Astrocyte (in vitro differentiated cells and primary cell): ENCODE data around the gene KIFC1.
"Not testable (repeated sequence)": the region's sequence is repeated elsewhere in the genome, so short reads cannot be mapped to it uniquely, and the experiment has no call there.

Source experiments
- EZH2 ChIP-seq: IDR thresholded peaks from 2 replicates; pipeline ENCODE4 v1.6.1; 2012; ENCODE audit warnings: mild to moderate bottlenecking, low read length, inconsistent platforms; ENCODE audit not compliant: insufficient read depth
- TF ChIP-seq, protein P1 (sequence below): IDR thresholded peaks from 2 replicates; pipeline ENCODE4 v1.5.1; 2011; ENCODE audit warnings: low read depth, mild to moderate bottlenecking, inconsistent platforms, low read length, moderate library complexity; ENCODE audit not compliant: insufficient read depth

- TF ChIP-seq, protein P1, sequence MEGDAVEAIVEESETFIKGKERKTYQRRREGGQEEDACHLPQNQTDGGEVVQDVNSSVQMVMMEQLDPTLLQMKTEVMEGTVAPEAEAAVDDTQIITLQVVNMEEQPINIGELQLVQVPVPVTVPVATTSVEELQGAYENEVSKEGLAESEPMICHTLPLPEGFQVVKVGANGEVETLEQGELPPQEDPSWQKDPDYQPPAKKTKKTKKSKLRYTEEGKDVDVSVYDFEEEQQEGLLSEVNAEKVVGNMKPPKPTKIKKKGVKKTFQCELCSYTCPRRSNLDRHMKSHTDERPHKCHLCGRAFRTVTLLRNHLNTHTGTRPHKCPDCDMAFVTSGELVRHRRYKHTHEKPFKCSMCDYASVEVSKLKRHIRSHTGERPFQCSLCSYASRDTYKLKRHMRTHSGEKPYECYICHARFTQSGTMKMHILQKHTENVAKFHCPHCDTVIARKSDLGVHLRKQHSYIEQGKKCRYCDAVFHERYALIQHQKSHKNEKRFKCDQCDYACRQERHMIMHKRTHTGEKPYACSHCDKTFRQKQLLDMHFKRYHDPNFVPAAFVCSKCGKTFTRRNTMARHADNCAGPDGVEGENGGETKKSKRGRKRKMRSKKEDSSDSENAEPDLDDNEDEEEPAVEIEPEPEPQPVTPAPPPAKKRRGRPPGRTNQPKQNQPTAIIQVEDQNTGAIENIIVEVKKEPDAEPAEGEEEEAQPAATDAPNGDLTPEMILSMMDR, result not testable (repeated sequence)
- TF ChIP-seq EZH2, result not testable (repeated sequence)
These were observed 12.4 kb upstream of the KIFC1 start for GRCh38 chr6:33379184-33379583.
